HuH-7 (cell line): ENCODE data around the gene DAZ1.
"Not testable (repeated sequence)": the region's sequence is repeated elsewhere in the genome, so short reads cannot be mapped to it uniquely, and the experiment has no call there.

Source experiments
- DNase-seq: peaks from one replicate; pipeline ENCODE4 v3.0.0; 2011; ENCODE audit warnings: low spot score

The DAZ1 gene, protein sequence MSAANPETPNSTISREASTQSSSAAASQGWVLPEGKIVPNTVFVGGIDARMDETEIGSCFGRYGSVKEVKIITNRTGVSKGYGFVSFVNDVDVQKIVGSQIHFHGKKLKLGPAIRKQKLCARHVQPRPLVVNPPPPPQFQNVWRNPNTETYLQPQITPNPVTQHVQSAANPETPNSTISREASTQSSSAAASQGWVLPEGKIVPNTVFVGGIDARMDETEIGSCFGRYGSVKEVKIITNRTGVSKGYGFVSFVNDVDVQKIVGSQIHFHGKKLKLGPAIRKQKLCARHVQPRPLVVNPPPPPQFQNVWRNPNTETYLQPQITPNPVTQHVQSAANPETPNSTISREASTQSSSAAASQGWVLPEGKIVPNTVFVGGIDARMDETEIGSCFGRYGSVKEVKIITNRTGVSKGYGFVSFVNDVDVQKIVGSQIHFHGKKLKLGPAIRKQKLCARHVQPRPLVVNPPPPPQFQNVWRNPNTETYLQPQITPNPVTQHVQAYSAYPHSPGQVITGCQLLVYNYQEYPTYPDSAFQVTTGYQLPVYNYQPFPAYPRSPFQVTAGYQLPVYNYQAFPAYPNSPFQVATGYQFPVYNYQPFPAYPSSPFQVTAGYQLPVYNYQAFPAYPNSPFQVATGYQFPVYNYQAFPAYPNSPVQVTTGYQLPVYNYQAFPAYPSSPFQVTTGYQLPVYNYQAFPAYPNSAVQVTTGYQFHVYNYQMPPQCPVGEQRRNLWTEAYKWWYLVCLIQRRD

GRCh38 chrY:23198908-23199307 lies at the start of gene DAZ1:
TSS of gene DAZ1 (minus strand) at chrY:23199008. CDS start at chrY:23198800, 208 bp downstream.
- not testable (repeated sequence) for DNase-seq

GRCh38 chrY:23219233-23219632 lies 20.4 kb upstream of the DAZ1 start, which contains the start of gene DAZ2:
TSS of gene DAZ2 (plus strand) at chrY:23219533. CDS start at chrY:23219741, 208 bp downstream.
- not testable (repeated sequence) for DNase-seq

GRCh38 chrY:23210681-23211080 lies 11.9 kb upstream of the DAZ1 start:
- not testable (repeated sequence) for DNase-seq

GRCh38 chrY:23209802-23210495 lies 11.1 kb upstream of the DAZ1 start:
- DNase-seq, result not testable (repeated sequence)

DNA sequence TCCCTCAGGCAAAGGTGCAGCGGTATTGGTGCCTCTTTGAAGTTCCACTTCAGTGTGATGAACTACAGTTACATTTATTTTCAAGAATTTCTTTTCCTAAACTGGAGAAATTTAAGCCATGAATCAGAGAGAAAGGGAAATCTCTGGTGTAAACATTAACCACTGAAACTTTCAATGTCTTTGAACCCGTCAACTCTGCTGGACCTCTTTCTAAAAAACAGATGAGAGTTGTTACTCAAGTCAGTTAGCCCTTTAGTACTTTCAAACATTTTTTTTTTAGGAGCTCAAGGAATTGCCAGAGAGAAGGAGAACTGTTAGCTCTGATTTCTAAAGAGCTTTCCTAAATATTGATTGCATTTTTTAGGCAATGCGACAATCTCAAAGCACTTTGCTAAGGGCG lies 8.6 kb upstream of the DAZ1 start:
- DNase-seq, result not testable (repeated sequence)
